ENCODE measurements around the gene TBC1D21.
"Not testable (repeated sequence)": the region's sequence is repeated elsewhere in the genome, so short reads cannot be mapped to it uniquely, and the experiment has no call there.

Gene TBC1D21

GRCh38 chr15:73936181-73936580, 62.8 kb downstream of the TBC1D21 start:
- peak; percentile 23 for DNase-seq (ENCODE audit: low read depth)
- TF ChIP-seq, protein P1, sequence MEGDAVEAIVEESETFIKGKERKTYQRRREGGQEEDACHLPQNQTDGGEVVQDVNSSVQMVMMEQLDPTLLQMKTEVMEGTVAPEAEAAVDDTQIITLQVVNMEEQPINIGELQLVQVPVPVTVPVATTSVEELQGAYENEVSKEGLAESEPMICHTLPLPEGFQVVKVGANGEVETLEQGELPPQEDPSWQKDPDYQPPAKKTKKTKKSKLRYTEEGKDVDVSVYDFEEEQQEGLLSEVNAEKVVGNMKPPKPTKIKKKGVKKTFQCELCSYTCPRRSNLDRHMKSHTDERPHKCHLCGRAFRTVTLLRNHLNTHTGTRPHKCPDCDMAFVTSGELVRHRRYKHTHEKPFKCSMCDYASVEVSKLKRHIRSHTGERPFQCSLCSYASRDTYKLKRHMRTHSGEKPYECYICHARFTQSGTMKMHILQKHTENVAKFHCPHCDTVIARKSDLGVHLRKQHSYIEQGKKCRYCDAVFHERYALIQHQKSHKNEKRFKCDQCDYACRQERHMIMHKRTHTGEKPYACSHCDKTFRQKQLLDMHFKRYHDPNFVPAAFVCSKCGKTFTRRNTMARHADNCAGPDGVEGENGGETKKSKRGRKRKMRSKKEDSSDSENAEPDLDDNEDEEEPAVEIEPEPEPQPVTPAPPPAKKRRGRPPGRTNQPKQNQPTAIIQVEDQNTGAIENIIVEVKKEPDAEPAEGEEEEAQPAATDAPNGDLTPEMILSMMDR (IDR thresholded peaks at IDR 0.05; ENCODE audit: control insufficient read depth, extremely low read depth, insufficient read depth), result 0 out of 2 replicates have a peak, but pooled peaks have one; percentile 11
- no peak overlapping the region for H3K4me3 ChIP-seq (ENCODE audit: low read depth, low read length)

DNA sequence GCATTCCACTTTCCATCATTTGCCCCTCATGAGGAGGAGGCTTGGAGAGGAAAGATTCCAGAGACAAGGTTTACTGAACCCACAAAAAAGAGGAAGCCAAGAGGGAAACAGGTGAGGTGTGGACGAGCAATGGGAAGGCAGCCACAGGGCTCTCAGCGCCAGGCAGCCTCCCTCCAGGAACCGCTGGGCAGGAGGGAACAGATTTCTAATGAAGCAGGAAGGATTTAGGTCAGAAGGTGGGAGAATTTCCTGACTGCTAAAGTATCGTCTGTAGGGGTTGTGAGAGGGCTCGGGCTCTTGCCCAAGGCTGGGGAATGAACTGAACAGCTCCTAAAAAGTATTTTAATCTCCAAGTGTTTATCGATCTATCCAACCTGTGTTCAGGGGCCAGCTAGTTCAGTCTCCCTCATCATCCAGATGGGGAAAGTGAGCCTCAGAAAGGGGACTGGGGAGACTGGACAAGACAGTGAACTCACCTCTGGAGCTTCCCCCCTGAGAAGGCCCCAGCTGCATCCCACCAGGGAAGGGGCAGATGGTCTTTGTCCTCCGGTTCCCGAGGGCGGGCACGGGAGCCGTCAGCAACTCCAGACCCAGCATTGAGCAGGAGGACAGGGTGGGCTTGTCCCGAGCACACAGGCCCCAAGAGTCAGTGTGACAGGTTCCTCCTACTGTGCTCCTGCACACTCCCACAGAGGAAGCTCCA, 63.4 kb downstream of the TBC1D21 start:
- no peak for DNase-seq (ENCODE audit: low read depth)
- TF ChIP-seq, protein P1 (IDR thresholded peaks at IDR 0.05; ENCODE audit: control insufficient read depth, extremely low read depth, insufficient read depth), result no peak
- H3K4me3 ChIP-seq (ENCODE audit: low read depth, low read length), result no peak overlapping the region

GRCh38 chr15:73937296-73937695, 63.9 kb downstream of the TBC1D21 start:
- no peak for DNase-seq (ENCODE audit: low read depth)
- TF ChIP-seq, protein P1 (IDR thresholded peaks at IDR 0.05; ENCODE audit: control insufficient read depth, extremely low read depth, insufficient read depth), result no peak
- H3K4me3 ChIP-seq (ENCODE audit: low read depth, low read length), result no peak overlapping the region

DNA sequence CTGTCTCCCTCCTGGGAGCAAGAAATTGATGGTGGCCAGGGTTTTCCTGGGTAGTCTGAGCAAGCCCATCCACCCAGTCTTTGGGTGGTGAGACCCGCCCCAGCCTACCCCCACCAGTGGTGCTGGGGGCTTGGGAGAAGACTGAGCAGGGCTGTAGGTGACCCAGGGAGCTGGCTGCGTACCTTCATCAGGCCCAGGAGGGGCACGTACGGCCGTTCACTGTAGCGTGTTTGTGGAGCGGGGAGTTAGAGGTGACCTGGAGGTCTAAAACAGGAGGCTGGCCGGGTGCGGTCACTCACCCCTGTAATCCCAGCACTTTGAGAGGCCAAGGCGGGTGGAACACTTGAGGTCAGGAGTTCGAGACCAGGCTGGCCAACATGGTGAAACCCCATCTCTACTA, 64.4 kb downstream of the TBC1D21 start:
- DNase-seq (ENCODE audit: low read depth), result no peak
- H3K4me3 ChIP-seq (ENCODE audit: low read depth, low read length), result no peak overlapping the region
- TF ChIP-seq, protein P1 (IDR thresholded peaks at IDR 0.05; ENCODE audit: control insufficient read depth, extremely low read depth, insufficient read depth), result no peak

DNA sequence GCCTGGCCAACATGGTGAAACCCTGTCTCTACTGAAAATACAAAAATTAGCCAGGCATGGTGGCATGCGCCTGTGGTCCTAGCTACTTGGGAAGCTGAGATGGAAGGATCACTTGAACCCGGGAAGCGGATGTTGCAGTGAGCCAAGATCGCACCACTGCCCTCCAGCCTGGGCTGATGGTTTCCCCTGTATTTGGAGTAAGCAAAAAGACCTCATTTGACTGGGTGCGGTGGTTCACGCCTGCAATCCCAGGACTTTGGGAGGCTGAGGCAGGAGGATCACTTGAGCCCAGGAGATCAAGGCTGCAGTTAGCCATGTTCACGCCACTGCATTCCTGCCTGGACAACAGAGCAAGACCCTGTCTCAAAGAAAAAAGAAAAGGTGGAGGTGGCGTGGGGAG, 65.2 kb downstream of the TBC1D21 start:
- not testable (repeated sequence) for DNase-seq (ENCODE audit: low read depth); H3K4me3 ChIP-seq (ENCODE audit: low read depth, low read length)

Measured in LNCaP clone FGC (cell line).